NB4 (cell line): ENCODE data around the gene ABCB9.

Experiments used
- POLR2A ChIP-seq: IDR thresholded peaks from 2 replicates; pipeline ENCODE4 v1.6.1; 2011; ENCODE audit warnings: mild to moderate bottlenecking; ENCODE audit not compliant: insufficient read length; ENCODE audit errors: extremely low read depth
- TF ChIP-seq, protein P1 (sequence below): IDR thresholded peaks from one replicate; pipeline ENCODE4 v1.5.1; 2012; ENCODE audit warnings: low read depth, low read length
- TF ChIP-seq, protein P2 (sequence below): IDR thresholded peaks from 2 replicates; pipeline ENCODE4 v1.6.1; 2011; ENCODE audit warnings: low read depth, low read length

DNA sequence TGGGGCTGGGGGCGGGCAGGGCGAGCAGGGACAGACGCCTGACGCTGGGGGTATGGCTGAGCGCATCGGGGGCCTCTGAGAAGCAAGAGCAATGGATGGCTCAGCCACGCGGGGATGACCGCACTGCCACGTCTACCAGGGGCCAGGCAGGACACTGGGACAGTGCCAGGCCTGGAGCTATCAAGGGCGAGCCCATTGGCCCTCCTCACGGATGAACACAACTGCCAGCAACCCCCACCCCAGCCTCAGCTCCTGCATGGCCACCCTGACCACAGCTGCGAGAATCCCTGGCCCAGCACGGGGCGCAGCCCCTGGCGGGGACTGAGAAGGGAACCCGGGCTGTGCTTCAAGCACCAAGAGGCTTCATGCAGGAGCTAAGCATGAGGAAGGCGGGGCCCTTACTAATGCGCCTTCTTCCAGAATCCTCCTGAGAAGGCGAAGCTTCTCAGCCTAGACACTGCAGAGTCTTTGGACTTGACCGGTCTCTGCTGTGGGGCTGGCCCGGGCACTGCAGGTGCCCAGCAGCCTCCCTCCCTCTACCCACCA is 23.7 kb upstream of the ABCB9 start:
- TF ChIP-seq, protein P1, sequence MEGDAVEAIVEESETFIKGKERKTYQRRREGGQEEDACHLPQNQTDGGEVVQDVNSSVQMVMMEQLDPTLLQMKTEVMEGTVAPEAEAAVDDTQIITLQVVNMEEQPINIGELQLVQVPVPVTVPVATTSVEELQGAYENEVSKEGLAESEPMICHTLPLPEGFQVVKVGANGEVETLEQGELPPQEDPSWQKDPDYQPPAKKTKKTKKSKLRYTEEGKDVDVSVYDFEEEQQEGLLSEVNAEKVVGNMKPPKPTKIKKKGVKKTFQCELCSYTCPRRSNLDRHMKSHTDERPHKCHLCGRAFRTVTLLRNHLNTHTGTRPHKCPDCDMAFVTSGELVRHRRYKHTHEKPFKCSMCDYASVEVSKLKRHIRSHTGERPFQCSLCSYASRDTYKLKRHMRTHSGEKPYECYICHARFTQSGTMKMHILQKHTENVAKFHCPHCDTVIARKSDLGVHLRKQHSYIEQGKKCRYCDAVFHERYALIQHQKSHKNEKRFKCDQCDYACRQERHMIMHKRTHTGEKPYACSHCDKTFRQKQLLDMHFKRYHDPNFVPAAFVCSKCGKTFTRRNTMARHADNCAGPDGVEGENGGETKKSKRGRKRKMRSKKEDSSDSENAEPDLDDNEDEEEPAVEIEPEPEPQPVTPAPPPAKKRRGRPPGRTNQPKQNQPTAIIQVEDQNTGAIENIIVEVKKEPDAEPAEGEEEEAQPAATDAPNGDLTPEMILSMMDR = no peak
- TF ChIP-seq POLR2A = no peak
- TF ChIP-seq, protein P2, sequence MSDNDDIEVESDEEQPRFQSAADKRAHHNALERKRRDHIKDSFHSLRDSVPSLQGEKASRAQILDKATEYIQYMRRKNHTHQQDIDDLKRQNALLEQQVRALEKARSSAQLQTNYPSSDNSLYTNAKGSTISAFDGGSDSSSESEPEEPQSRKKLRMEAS = no peak
